MCF 10A (cell line): ENCODE data around the gene HES6. TPM values are rescaled to one million over a fixed set of nuclear protein-coding genes. Genes with fewer than 3 reads are reported as not detected.

Source experiments
- BruUV-seq: library from RNA; stranded (reverse); fragments of 400-500 nt; replicated peaks from 2 replicates; lab custom pipeline; 2021; lab: Mats Ljungman, UMichigan
- CTCF ChIA-PET: fragments of 300-600 bp; sonication (Branson Sonifier 250); formaldehyde crosslinking; extraction: SDS; loops from one replicate; lab custom pipeline; 2021; ENCODE audit warnings: antibody characterized with exemption, inconsistent platforms; lab: Yijun Ruan, JAX
- POLR2A ChIA-PET: fragments of 300-600, 350-650 bp; sonication (Branson Sonifier 250); formaldehyde crosslinking; extraction: SDS; loops from one replicate; lab custom pipeline; 2020; ENCODE audit warnings: antibody characterized with exemption, inconsistent platforms; lab: Yijun Ruan, JAX
- DNase-seq: peaks from one replicate; pipeline ENCODE4 v3.0.0-alpha.2; 2018; ENCODE audit not compliant: unreplicated experiment
- H3K27ac Mint-ChIP-seq: one replicate; pipeline ENCODE4 v1.8.0; 2022; ENCODE audit warnings: mild to moderate bottlenecking, low read depth, mixed read lengths; ENCODE audit not compliant: unreplicated experiment
- H3K27me3 Mint-ChIP-seq: one replicate; pipeline ENCODE4 v1.8.0; 2022; ENCODE audit warnings: mixed read lengths; ENCODE audit not compliant: insufficient read depth, unreplicated experiment
- H3K36me3 Mint-ChIP-seq: one replicate; pipeline ENCODE4 v1.8.0; 2022; ENCODE audit warnings: mild to moderate bottlenecking, moderate library complexity, mixed read lengths; ENCODE audit not compliant: insufficient read depth, unreplicated experiment
- H3K4me1 Mint-ChIP-seq: one replicate; pipeline ENCODE4 v1.8.0; 2022; ENCODE audit warnings: mixed read lengths; ENCODE audit not compliant: insufficient read depth, unreplicated experiment
- H3K4me3 Mint-ChIP-seq: one replicate; pipeline ENCODE4 v1.8.0; 2022; ENCODE audit warnings: mild to moderate bottlenecking, moderate library complexity, mixed read lengths; ENCODE audit not compliant: unreplicated experiment
- H3K9me3 Mint-ChIP-seq: one replicate; pipeline ENCODE4 v1.8.0; 2022; ENCODE audit warnings: mixed read lengths; ENCODE audit not compliant: unreplicated experiment
- intact Hi-C: fragments of 100-400 bp; cut with micrococcal nuclease; formaldehyde crosslinking; loops from 2 replicates; pipeline ENCODE4 v1.14.1; 2022
- total RNA-seq: library from RNA; stranded (reverse); gene quantifications from 2 replicates; pipeline ENCODE4 v1.2.3, GENCODE V29; 2022
- TF ChIP-seq, protein P1 (sequence below): fragments of 200-600 bp; IDR thresholded peaks from one replicate; pipeline ENCODE4 v1.8.0; 2022; ENCODE audit warnings: antibody characterized with exemption, mild to moderate bottlenecking; ENCODE audit not compliant: unreplicated experiment

The HES6 gene
- total RNA-seq, 1 experiment from 2014 or later: 19.7 TPM

DNA sequence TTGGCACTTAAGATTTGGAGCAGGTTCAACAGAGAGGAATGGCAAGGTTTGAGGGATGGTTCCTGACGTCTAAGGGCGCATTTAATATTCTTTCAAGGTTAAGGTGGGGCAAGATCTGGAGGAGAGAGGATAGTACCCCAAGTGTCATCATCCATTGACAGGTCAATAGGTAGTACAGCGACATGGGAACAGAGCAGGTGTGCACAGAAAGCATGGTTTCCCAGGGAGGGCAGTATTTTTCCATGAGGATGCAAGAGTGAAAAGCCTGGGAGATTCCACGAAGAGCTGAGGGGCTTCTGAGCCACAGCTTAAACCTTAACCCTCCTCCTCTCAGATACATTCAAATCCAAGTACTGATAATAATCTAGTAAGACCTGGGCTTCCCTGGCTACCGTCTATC is 9.1 kb downstream of the HES6 start:
- peaks cover 13% of the 10 kb centered on the region for H3K27me3 Mint-ChIP-seq
- no TSS peak for BruUV-seq
- intact Hi-C loops: no loop called here

DNA sequence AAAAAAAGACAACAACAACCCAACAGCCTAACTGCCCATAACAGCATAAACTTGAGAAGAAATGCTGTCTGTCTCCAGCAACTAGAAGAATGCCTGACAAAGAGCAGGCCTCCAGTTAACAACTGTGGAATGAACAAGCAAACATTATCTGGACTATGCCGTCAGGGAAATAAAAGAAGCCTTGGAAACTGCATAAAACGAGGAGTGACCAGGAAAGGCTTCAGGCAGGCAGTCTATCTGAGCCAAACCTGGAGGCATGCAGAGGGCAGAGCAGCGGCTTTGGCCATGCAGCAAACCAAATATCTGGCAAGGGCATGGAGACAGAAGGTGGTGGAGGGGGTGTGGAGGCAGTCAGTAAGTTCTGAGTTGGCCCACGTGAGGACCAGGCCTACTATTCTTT is 11.1 kb downstream of the HES6 start:
- Mint-ChIP-seq H3K4me1 (peaks cover 7% of the 10 kb centered on the region), H3K27me3 (peaks cover 13% of the 10 kb centered on the region), H3K9me3 (no peaks in the 10 kb centered on the region), H3K27ac (no peak overlapping the region), H3K36me3 (no peaks in the 10 kb centered on the region), H3K4me3 (no peak overlapping the region)
- no peak for DNase-seq
- TF ChIP-seq, protein P1, sequence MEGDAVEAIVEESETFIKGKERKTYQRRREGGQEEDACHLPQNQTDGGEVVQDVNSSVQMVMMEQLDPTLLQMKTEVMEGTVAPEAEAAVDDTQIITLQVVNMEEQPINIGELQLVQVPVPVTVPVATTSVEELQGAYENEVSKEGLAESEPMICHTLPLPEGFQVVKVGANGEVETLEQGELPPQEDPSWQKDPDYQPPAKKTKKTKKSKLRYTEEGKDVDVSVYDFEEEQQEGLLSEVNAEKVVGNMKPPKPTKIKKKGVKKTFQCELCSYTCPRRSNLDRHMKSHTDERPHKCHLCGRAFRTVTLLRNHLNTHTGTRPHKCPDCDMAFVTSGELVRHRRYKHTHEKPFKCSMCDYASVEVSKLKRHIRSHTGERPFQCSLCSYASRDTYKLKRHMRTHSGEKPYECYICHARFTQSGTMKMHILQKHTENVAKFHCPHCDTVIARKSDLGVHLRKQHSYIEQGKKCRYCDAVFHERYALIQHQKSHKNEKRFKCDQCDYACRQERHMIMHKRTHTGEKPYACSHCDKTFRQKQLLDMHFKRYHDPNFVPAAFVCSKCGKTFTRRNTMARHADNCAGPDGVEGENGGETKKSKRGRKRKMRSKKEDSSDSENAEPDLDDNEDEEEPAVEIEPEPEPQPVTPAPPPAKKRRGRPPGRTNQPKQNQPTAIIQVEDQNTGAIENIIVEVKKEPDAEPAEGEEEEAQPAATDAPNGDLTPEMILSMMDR: no peak
- ChIA-PET CTCF (no interaction called here), POLR2A (no interaction called here)
- no TSS peak for BruUV-seq
- intact Hi-C loops: no loop called here

More for the DNA sequence above, 9.1 kb downstream of the HES6 start:
- TF ChIP-seq, protein P1: no peak
- no peak for DNase-seq
- no peaks in the 10 kb centered on the region for H3K9me3 Mint-ChIP-seq
- CTCF ChIA-PET: no interaction called here
- H3K27ac Mint-ChIP-seq: no peak overlapping the region
- no peak overlapping the region for H3K4me3 Mint-ChIP-seq
- H3K4me1 Mint-ChIP-seq: peaks cover 7% of the 10 kb centered on the region
- H3K36me3 Mint-ChIP-seq: no peaks in the 10 kb centered on the region
- POLR2A ChIA-PET: no interaction called here

DNA sequence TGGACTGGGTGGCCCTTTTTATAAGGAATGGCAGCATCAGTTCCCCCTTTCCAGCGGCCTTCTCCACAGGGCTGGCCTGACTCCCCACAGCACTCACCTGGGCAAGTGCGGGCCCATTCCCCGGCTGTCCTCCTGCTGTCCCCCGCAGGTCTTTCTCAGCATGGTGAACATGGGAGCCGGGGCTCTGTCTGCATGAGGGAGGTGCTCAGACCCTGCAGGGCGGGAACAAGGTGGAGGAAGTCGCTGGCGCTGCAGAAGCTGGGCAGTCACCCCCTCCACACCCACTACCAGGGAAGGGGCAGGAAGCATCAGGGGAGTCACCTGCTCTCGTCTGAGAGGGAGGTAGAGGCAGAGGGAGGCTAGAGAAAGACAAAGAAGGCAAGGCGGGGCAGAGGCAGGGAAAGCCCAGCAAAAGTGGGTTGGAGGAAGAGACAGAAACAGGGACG is 12.2 kb downstream of the HES6 start:
- ChIA-PET CTCF (interaction anchor here (0.8 kb wide), 1 partner anchor 36 kb away, joined by 4 read pairs; no protein-coding TSS in a partner anchor), POLR2A (interaction anchor here (0.6 kb wide), 1 partner anchor 18 kb away, joined by 3 read pairs; no protein-coding TSS in a partner anchor)
- DNase-seq: no peak
- Mint-ChIP-seq H3K36me3 (no peaks in the 10 kb centered on the region), H3K27me3 (peaks cover 13% of the 10 kb centered on the region), H3K4me1 (peaks cover 7% of the 10 kb centered on the region), H3K4me3 (no peak overlapping the region), H3K27ac (no peak overlapping the region), H3K9me3 (no peaks in the 10 kb centered on the region)
- no TSS peak for BruUV-seq
- intact Hi-C loops: no loop called here
- TF ChIP-seq, protein P1: no peak

DNA sequence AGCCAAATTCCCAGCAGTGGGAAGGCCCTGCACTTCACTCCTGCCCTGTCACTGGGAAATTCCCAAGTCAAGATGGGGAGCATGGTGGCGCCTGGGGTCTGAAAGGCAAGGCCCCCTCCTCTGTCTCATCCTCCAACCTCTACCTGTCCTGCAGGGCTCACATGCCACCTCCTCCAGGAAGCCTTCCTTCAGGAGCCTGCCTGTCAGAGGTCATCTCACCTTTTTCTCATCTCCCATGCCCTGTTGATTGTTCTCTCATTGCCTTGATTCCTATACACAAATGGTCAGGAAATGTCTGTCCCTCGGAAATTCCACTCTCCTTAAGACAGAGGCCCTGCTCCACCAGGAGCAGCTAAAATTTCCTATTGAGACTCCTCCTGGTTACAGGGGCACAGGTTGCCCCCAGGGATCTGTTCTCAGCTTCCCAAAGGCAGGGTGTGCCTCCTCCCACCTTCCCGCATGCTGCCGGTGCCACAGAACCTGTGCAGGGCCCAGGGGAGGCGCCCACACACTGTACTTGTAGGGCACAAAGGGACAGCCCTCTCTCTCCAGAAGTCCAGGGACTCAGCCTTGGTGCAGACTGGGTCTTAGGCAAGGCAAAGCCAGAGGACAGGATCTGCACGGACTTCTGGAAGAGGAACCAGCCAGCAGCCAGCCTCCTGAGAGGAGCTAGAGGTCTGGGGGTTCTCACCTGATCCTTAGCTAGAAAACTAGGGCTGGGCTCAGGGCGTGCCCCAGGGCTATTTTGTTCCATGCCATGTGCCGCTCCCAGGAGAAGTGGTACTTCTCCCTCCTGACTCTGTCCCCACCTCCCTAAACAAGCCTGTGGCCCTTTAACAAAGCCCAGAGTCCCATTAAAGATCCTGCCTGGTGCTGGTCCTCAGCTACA is 12.9 kb downstream of the HES6 start:
- peaks cover 13% of the 10 kb centered on the region for H3K27me3 Mint-ChIP-seq
- no peak overlapping the region for H3K27ac Mint-ChIP-seq
- intact Hi-C loops: no loop called here
- TF ChIP-seq, protein P1: no peak
- H3K9me3 Mint-ChIP-seq: no peaks in the 10 kb centered on the region
- no peak overlapping the region for H3K4me3 Mint-ChIP-seq
- ChIA-PET POLR2A (interaction anchor here (0.6 to 0.7 kb wide), 2 partner anchors 10 to 17 kb away, joined by 3 read pairs; no protein-coding TSS in a partner anchor), CTCF (interaction anchor here (0.8 kb wide), 1 partner anchor 37 kb away, joined by 4 read pairs; no protein-coding TSS in a partner anchor)
- peaks cover 7% of the 10 kb centered on the region for H3K4me1 Mint-ChIP-seq
- no peak for DNase-seq
- no peaks in the 10 kb centered on the region for H3K36me3 Mint-ChIP-seq
- BruUV-seq: no TSS peak
